KBM-7 (cell line): ENCODE data around the gene CRYBB1.

ENCODE experiments used
- DNase-seq: peaks from one replicate; pipeline ENCODE4 v3.0.0-alpha.2; 2015
- in situ Hi-C: fragments of 300-500 bp; cut with MboI; formaldehyde crosslinking; loops from 2 replicates; pipeline ENCODE4 v1.14.3; 2020; ENCODE audit warnings: low sequenced_read_pairs, low pct_unique_long_range_greater_than_20kb, mixed read lengths

CRYBB1 gene

DNA sequence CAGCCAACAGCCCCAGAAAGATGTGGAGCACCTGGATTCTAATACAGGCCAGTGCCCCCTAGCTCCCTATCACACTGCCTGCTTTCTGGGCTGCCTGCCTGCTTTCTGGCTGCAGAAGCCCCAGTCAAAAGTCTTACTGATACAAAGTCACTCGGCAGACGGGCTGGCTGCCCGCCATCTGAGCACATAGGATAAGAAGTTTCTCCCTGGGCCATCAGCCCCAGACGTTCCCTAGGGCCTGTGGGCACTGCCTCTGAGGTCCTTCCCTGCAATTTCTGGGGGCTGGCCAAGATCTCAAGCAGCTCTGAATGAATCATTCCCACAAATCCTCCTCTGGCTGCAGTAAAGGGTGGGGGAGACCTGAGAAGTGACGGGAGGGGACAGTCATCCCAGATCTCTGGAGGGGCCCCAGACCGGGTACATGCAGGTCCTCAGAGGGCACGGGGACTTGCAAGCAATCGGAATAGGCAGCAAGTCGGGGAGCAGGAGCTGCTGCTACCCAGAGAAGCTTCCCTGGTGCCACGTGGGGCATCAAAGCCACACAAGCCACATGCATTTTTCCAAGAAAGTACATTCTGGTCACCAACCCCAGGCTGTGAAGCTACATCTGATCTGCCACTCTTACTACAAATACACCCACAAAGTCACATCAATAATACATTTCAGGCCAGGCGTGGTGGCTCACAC is 32.6 kb downstream of the CRYBB1 start:
- DNase-seq = no peak
- in situ Hi-C loops = no loop called here

DNA sequence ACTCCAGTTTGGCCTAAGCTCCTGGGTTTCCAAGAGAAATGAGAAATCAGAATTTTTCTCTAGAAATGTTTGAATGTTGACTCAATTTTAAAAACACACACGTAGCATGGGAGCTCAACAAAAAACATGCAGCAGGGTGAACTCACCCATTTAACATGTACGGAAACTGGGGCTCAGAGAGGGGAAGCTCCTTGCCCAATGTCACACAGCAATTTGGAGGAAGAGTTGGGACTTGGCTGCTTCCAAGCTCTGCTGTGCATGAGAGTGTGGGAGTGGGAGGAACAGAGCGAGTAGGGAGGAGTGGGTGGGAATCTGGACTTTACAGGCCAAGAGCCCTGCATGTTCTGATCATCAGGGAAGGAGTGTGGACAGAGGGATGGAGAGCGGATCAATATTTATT is 33.8 kb downstream of the CRYBB1 start:
- in situ Hi-C loops = no loop called here
- DNase-seq = no peak

DNA sequence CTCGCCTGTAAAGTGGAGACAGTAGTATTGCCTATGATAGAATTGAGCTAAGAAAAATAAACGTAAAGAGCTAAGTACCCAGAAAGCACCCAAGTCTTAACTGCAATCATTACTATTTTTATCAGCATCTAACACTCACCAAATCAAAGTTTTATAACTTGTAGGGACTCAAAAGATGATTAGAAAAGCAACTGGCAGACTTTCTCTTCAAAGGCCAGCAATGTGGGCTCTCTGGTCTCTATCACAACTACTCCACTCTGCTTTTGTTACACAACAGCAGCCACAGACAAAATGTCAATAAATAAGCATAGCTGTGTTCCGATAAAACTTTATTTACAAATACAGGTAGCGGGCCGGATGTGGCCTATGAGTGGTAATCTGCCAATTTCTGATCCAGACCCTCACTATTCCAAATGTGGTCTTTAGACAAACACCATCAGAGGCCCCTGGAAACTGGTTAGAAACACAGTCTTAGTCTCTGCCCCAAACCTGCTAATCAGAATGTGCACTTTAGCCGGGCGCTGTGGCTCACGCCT is 36.1 kb downstream of the CRYBB1 start:
- no peak for DNase-seq
- in situ Hi-C loops = no loop called here

DNA sequence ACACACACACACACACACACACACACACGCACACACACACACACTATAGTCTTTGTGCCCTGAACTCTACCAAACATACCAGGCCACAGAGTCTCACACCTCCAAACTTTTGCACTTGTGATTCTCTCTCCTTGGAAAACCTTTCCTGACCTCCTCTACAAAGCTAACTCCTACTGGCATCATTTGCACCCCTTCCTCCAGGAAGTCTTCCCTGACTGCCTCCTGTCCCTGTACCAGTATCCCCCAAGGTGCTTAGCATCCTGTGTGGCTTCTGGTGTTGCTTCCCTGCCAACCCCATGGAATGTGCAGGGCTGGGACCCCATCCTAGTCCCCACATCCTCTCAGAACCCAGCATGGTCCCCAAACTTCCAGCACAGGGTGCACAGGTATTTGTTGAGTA is 36.8 kb downstream of the CRYBB1 start:
- DNase-seq = no peak
- in situ Hi-C loops = no loop called here

DNA sequence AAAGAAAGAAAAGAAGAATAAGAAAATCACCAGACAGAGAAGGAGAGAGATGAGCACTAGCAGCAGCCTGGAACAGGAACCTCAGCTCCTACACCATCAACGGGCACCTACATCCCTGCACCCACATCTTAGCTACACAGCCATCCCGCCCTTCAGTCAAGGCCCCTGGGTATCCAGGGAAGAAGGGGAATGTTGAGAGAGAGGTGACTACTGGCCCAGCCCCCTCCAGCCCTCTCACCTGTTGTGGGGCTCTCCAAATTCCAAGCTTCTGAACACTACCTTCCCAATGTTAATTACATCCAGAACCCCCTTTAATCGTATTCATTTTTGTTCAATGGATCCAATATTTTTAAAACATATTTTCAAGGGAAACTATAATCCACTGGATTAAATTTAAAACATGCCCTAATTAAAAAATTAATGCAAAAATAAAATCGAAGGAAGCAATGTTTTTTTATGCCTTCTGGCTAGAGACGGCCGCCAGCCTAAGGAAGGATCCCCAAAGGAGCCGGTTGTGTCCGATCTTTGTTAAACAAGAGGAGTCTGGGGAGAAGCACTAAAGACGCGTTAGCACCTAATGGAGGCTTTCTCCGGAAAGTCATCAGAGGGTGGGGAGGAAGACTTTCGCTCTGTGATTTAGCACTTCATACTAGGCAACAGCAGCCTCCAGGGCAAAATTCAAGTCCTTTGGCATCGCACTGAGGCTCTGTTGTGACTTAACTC is 37.4 kb downstream of the CRYBB1 start:
- DNase-seq = no peak
- in situ Hi-C loops = no loop called here

DNA sequence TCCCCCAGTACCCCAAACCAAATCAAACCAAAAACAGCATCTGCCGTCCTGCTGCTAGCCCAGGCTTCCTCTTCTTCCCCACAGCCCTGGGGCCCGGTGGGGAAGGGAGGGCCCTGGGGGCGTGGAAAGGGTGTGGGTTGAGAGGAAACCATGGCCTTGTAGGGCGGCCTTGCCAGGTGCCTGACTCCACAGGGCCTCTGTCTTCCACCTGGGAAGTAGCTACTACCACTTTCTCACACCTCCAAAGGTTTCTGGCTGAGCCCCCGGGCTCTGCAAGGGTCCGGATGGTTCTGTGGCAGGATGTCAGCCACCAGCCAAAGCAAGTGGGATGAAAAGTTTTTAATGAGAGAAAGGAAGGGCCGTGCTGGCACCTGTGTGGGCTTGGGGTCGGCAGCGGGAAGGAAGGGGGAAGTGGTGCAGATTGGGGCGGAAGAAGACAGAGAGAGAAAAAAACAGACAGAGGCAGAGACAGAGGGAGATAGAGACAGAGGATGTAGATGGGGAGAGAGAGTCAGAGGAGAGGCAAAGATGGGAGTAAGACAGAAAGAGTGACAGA is 38.4 kb downstream of the CRYBB1 start:
- in situ Hi-C loops = no loop called here
- DNase-seq = peak; percentile 87

DNA sequence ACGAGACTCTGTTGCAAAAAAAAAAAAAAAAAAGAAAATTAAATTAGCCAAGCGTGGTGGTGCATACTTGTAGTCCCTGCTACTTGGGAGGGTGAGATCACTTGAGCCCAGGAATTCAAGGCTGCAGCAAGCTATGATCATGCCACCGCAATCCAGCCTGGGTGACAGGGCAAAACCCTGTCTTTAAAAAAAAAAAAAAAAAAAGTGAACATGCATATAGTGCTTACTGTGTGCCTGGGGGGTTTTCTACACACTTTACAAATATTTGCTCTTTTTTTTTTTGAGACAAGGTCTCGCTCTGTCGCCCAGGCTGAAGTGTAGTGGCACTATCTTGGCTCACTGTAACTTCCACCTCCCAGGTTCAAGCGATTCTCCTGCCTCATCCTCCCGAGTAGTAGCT is 40.7 kb downstream of the CRYBB1 start:
- in situ Hi-C loops = no loop called here
- no peak for DNase-seq

DNA sequence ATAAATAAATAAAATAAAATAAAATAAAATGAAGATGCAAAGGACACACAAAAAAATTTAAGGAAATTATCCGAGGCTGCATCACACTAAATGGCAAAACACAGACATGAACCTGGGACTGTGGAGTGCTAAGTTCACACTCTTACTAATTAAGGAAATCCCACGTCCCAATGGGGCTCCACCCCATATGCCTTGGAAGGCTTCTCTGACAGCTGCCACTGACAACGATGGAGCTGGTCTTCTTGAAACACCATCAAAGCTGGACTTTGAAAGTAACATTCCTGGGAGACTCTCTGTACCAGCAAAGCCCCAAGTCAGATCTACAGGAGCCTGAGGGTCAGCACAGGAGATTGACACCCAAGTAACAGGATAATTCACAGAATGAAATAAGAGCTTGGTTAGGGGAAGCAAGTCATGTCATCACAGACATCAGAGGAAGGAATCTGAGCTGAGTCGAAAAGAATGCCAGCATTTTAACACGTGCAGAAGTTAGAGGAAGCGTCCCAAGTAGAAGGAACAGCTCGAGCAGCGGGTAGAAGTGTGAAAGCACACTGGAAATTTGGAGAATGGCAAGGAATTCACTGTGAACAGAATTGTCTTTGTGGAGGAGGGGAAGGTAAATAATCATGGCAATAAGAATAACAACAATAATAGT is 41.7 kb downstream of the CRYBB1 start:
- DNase-seq = no peak
- in situ Hi-C loops = no loop called here

DNA sequence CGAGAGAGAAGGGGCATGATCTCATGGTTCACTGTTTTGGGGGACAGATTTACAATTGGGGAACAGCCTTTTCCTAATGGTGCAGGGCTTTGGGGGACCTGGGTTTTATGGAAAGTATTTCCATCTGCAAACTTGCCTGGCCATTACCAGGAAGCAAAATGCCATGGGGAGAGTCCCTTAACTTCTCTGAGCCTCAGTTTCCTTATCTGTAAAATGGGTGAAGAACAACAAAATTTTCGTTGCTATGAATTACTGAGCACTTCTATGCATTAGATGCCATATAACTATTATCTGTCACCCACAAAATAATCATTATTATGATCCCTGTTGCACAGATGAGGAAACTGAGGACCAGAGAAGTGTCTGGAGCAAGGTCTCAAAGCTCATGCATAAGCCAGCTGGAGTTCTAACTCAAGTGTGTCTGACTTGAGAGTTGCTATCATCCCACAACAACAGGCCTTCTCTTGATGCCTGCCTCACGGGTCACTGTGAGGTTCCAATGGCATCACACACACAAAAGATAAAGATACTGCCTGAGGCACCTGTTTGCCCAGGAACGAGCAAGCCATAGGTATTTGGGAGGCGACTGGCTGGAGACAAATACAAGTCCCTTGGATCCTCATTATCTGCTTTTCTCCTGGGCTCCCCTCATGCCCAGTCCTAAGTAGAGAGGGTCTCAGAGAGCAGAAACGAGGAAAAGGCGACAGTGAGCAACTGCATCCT is 43.7 kb downstream of the CRYBB1 start:
- in situ Hi-C loops = no loop called here

DNA sequence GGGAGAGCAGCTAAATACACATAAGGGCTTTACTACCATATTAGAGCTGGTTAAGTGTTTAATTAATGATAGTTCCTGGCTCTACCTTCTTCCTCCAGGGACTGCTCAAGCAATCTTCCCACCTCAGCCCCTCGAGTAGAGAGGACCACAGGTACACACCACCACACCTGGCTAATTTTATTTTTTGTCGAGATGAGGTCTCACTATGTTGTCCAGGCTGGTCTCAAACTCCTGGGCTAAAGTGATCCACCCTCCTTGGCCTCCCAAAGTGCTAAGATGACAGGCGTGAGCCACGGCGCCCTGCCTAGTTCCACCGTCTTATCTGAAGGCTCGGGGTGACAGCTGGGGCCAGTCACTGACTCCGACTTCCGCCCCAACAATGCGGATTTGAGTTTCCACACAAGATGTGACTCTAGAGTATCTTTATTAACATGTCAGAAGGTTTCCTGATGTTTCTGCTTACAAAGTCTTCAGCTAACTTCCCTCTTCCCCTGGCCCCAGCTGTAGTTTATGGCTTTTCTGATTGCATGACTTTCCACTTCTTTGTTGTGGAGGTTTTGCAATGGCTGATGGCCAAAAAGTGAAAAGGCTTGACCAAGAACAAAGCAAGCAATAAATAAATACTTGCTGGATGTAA is 44.7 kb downstream of the CRYBB1 start:
- DNase-seq = peak; percentile 95
- in situ Hi-C loops = no loop called here

More for the DNA sequence above, 43.7 kb downstream of the CRYBB1 start:
- no peak for DNase-seq

DNA sequence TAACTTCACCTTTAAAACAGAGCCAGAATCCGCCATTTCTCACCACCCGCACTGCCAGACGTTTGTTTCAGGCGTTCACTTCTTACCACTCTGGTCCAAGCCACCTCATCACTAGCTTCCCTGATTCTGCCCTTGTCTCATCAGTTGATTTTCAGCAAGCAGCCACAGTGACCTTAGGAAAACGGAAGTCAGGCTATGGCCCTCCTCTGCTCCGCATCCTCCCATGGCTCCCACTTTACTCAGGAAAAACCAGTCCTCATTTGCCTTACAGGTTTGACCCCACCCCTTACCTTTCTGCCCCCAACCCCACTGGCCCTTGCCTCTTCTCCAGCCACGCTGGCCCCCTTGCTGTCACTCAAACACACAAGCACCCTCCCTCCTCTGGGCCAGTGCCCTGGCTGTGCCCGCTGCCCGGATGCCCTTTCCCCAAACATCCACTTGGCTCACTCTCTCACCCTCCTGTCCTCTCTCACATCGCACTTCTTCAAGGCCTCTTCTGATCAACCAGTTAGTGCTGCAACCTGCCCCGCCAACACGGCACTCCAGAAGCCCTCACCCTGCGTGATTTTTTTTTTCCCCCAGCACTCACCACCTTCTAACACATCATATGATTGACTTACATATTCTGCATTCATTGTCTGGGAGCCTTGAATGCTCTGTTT is 46.8 kb downstream of the CRYBB1 start:
- in situ Hi-C loops = no loop called here

DNA sequence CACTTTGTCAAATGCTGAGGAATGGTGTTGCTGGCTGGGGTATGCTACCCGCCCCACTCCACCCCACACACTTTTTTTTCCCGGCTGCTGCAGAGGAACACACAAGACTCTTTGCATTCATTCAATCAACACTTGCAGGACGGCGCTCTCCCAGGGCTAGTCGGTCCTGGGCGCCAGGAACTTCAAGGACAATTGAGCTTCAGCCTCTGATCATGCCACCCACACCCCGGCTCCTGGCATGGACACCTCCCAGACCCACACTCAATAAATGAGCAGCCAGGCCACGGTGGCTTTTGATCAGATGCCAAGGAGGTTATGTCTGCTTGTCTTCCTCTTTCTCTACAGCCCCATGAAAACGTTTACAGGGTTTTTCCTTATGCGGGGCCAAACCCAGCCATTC is 47.7 kb downstream of the CRYBB1 start:
- in situ Hi-C loops = no loop called here
- peak; percentile 72 for DNase-seq

More for the DNA sequence above, 46.8 kb downstream of the CRYBB1 start:
- DNase-seq = no peak

DNA sequence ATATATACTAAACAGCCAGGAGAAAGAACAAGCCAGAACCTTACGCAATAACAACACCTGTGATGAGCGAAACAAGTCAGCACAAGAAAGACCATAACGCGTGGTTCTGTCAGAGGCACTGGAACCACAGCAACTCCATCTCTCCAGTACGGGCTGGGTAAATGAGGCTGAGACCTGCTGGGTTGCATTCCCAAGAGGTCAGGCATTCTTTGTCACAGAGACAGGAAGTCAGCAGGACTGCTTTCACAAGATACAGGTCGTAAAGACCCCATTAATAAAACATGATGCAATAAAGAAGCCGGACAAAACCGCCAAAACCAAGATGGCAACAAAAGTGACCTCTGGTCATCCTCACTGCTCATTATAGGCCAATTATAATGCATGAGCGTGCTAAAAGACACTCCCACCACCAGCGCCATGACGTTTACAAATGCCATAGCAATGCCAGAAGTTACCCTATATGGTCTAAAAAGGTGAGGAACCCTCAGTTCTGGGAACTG is 49.6 kb downstream of the CRYBB1 start:
- in situ Hi-C loops = no loop called here
- no peak for DNase-seq

DNA sequence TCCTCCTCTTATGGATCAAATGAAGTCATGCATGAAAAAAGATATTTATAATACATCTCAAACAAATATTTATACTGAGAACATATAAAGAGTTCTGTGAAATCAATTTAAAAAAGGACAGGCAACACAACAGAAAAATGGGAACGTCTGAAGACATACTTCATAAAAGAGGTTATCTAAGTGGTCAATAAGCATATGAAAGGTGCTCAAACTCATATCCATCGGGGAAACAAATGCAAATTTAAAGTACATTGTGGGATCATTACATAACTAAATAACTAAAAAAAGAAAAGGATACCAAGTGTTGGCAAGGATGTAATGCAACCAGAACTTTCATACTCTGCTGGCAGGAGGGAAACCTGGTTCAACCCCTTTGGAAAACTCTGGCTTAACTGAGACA is 50.2 kb downstream of the CRYBB1 start:
- in situ Hi-C loops = no loop called here
- no peak for DNase-seq

DNA sequence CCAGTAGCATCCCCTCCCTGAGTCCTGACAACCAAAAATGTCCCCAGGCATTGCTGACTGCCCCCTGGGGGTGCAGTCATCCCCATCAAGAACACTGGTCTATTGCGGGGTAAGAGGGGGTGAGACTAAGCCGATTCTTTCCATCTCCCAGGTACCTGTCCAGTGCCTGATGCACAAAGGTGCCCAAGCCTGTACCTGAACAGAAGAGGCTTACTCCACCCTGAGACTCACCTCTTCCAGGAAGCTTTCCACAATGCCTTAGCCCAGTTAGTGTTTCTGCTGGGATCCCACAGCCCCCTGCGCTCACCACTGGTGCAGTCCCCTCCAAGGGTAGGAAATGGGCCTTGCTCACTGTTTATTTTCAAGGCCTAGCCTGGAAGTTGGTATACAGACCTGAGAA is 50.8 kb downstream of the CRYBB1 start:
- DNase-seq = no peak
- in situ Hi-C loops = no loop called here

DNA sequence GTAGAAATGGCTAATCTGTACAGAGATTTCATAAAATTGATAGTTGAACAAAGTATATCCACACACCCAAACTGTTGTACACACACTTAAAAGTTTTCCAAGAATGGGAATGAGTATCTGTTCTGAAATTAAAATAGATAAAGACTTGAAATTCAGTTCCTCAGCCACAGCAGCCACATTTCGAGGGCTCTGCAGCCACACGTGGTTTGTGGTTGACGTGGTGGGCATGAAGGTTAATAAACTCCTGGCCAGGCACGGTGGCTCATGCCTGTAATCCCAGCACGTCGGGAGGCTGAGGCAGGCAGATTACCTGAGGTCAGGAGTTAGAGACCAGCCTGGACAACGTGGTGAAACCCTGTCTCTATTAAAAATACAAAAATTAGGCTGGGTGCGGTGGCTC is 51.9 kb downstream of the CRYBB1 start:
- in situ Hi-C loops = no loop called here
- no peak for DNase-seq

DNA sequence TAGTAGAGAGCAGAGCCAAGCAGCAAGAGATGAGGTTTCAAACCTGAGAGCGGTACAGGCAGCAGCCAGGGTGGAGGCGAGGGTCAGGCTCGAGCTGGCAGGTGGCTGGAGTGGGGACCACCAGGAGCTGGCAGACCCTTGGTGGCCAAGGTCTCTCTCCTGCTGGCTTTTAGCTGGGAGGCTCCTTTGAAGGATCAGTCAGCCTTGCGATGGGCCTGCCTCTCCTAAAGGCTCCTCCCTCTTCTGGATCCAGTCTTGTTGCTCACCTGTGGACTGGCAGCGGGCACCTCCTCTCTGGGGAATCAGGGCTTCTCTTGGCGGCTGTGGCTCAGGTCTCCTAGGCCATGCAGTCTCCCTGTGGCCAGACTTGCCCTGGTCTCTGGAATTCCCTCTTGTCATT is 52.6 kb downstream of the CRYBB1 start:
- in situ Hi-C loops = no loop called here
- no peak for DNase-seq

DNA sequence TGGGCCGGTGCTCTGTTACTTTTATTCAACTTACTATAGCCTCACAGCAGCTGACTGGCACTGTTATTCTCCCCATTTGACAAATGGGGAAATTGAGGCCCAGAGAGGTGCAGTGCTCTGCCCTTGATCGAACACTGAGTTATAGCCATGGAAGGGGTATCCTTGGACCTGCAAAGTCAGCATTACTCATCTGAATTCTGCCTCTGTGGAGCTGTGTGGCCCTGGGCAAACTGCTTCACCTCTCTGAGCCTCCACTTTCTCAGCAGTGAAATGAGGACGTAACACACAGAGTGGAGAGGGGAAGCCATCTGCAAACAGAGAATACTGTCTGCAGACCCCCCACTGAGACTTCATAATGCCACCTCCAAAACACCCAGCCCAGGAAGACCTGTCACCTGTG is 53.2 kb downstream of the CRYBB1 start:
- in situ Hi-C loops = no loop called here

More for the DNA sequence above, 53.2 kb downstream of the CRYBB1 start:
- no peak for DNase-seq
